Measurements from ENCODE around the gene ATP10B.

Gene ATP10B

GRCh38 chr5:160567031-160567705, 284.8 kb downstream of the ATP10B start:
- Histone ChIP-seq H3K9ac (ENCODE audit: low read length) (no peak overlapping the region), H3K36me3 (ENCODE audit: low read length) (no peaks in the 10 kb centered on the region), H2AFZ (ENCODE audit: low read depth, low read length, severe bottlenecking) (no peak overlapping the region), H3K4me2 (ENCODE audit: low read depth, low read length, poor library complexity, severe bottlenecking) (no peak overlapping the region), H3K27ac (ENCODE audit: low read depth, low read length) (no peak overlapping the region), H4K20me1 (ENCODE audit: low read depth, low read length) (no peaks in the 10 kb centered on the region), H3K9me3 (ENCODE audit: insufficient read depth, low read length) (no peaks in the 10 kb centered on the region), H3K9me2 (replicated peaks; ENCODE audit: insufficient read depth, low read length) (no peaks in the 10 kb centered on the region), H3K4me3 (ENCODE audit: insufficient read depth, low read length, poor library complexity, severe bottlenecking) (no peak overlapping the region), H3K27me3 (ENCODE audit: low read length) (no peaks in the 10 kb centered on the region), H3F3A (ENCODE audit: insufficient read depth) (no peaks in the 10 kb centered on the region), H3K79me2 (ENCODE audit: insufficient read depth, low read length) (no peaks in the 10 kb centered on the region)
- TF ChIP-seq EZH2phosphoT487 (conservative IDR thresholded peaks at IDR 0.05; ENCODE audit: low read length) (no peak), CTCF (IDR thresholded peaks at IDR 0.05; ENCODE audit: insufficient read depth, low read length, poor library complexity, severe bottlenecking) (no peak)

GRCh38 chr5:160565376-160565775, 286.6 kb downstream of the ATP10B start:
- Histone ChIP-seq H3K27me3 (ENCODE audit: low read length) (no peaks in the 10 kb centered on the region), H3F3A (ENCODE audit: insufficient read depth) (no peaks in the 10 kb centered on the region), H3K4me3 (ENCODE audit: insufficient read depth, low read length, poor library complexity, severe bottlenecking) (no peak overlapping the region), H3K4me2 (ENCODE audit: low read depth, low read length, poor library complexity, severe bottlenecking) (no peak overlapping the region), H3K9ac (ENCODE audit: low read length) (no peak overlapping the region), H3K9me3 (ENCODE audit: insufficient read depth, low read length) (no peaks in the 10 kb centered on the region), H4K20me1 (ENCODE audit: low read depth, low read length) (no peaks in the 10 kb centered on the region), H3K27ac (ENCODE audit: low read depth, low read length) (no peak overlapping the region), H3K9me2 (replicated peaks; ENCODE audit: insufficient read depth, low read length) (no peaks in the 10 kb centered on the region), H2AFZ (ENCODE audit: low read depth, low read length, severe bottlenecking) (no peak overlapping the region), H3K36me3 (ENCODE audit: low read length) (no peaks in the 10 kb centered on the region), H3K79me2 (ENCODE audit: insufficient read depth, low read length) (no peaks in the 10 kb centered on the region)
- TF ChIP-seq CTCF (IDR thresholded peaks at IDR 0.05; ENCODE audit: insufficient read depth, low read length, poor library complexity, severe bottlenecking): no peak
- TF ChIP-seq EZH2phosphoT487 (conservative IDR thresholded peaks at IDR 0.05; ENCODE audit: low read length): no peak

- Histone ChIP-seq H2AFZ (ENCODE audit: low read depth, low read length, severe bottlenecking) (no peak overlapping the region), H3K9ac (ENCODE audit: low read length) (no peak overlapping the region), H3F3A (ENCODE audit: insufficient read depth) (no peaks in the 10 kb centered on the region), H3K9me3 (ENCODE audit: insufficient read depth, low read length) (no peaks in the 10 kb centered on the region), H3K4me3 (ENCODE audit: insufficient read depth, low read length, poor library complexity, severe bottlenecking) (no peak overlapping the region), H3K27me3 (ENCODE audit: low read length) (no peaks in the 10 kb centered on the region), H3K4me2 (ENCODE audit: low read depth, low read length, poor library complexity, severe bottlenecking) (no peak overlapping the region), H3K27ac (ENCODE audit: low read depth, low read length) (no peak overlapping the region), H3K9me2 (replicated peaks; ENCODE audit: insufficient read depth, low read length) (no peaks in the 10 kb centered on the region), H4K20me1 (ENCODE audit: low read depth, low read length) (no peaks in the 10 kb centered on the region), H3K79me2 (ENCODE audit: insufficient read depth, low read length) (no peaks in the 10 kb centered on the region), H3K36me3 (ENCODE audit: low read length) (no peaks in the 10 kb centered on the region)
- TF ChIP-seq EZH2phosphoT487 (conservative IDR thresholded peaks at IDR 0.05; ENCODE audit: low read length): no peak
- no peak for TF ChIP-seq CTCF (IDR thresholded peaks at IDR 0.05; ENCODE audit: insufficient read depth, low read length, poor library complexity, severe bottlenecking)
Measured at GRCh38 chr5:160556846-160557245, 295.2 kb downstream of the ATP10B start.
